ENCODE data around the gene SLC39A1.

The SLC39A1 gene

GRCh38 chr1:153941826-153942725, 21.3 kb downstream of the SLC39A1 start:
- no peak for TF ChIP-seq CTCF (IDR thresholded peaks at IDR 0.05)

GRCh38 chr1:153940756-153941155, 22.6 kb downstream of the SLC39A1 start:
- Histone ChIP-seq H3K9me3 (no peaks in the 10 kb centered on the region), H3K27ac (no peak overlapping the region), H3K36me3 (peaks cover 49 to 82% (median 67%) of the 10 kb centered on the region in 3 donors), H3K4me1 (peaks cover 0 to 23% (median 10%) of the 10 kb centered on the region in 4 donors), H3K4me3 (no peak overlapping the region), H3K27me3 (no peaks in the 10 kb centered on the region)
- no peak for DNase-seq
- no peak for TF ChIP-seq CTCF (IDR thresholded peaks at IDR 0.05)
- intact Hi-C loops (cut with DNase I; ENCODE audit: low total_unique reads), result loop anchor here (10.0 kb wide), 1 partner anchor 266 kb away; the partner anchor contains the start of genes ILF2 and NPR1

More at GRCh38 chr1:153941826-153942725, 21.3 kb downstream of the SLC39A1 start:
- peaks cover 0 to 29% (median 15%) of the 10 kb centered on the region in 4 donors for H3K4me1 ChIP-seq
- no peaks in the 10 kb centered on the region for H3K27me3 ChIP-seq
- peaks cover 38 to 69% (median 54%) of the 10 kb centered on the region in 3 donors for H3K36me3 ChIP-seq
- no peak overlapping the region for H3K27ac ChIP-seq
- intact Hi-C loops (cut with DNase I; ENCODE audit: low total_unique reads), result loop anchor here (10.0 kb wide), 1 partner anchor 267 kb away; the partner anchor contains the start of genes ILF2 and NPR1
- no peak overlapping the region for H3K4me3 ChIP-seq
- DNase-seq, result no peak
- H3K9me3 ChIP-seq, result no peaks in the 10 kb centered on the region

- Histone ChIP-seq H3K27me3 (no peaks in the 10 kb centered on the region), H3K36me3 (peaks cover 59 to 95% (median 80%) of the 10 kb centered on the region in 3 donors), H3K27ac (no peak overlapping the region), H3K4me1 (peaks cover 0 to 10% (median under 1%) of the 10 kb centered on the region in 4 donors), H3K9me3 (no peaks in the 10 kb centered on the region), H3K4me3 (no peak overlapping the region)
- intact Hi-C loops (cut with DNase I; ENCODE audit: low total_unique reads), result no loop called here
- TF ChIP-seq CTCF (IDR thresholded peaks at IDR 0.05), result no peak
- DNase-seq, result no peak
Observed at GRCh38 chr1:153939476-153939875, 23.9 kb downstream of the SLC39A1 start.

- Histone ChIP-seq H3K27me3 (no peaks in the 10 kb centered on the region), H3K4me3 (no peak overlapping the region), H3K27ac (no peak overlapping the region), H3K9me3 (no peaks in the 10 kb centered on the region), H3K36me3 (peaks cover 64 to 96% (median 85%) of the 10 kb centered on the region in 3 donors), H3K4me1 (peaks cover 0 to 5% (median 0%) of the 10 kb centered on the region in 4 donors)
- intact Hi-C loops (cut with DNase I; ENCODE audit: low total_unique reads), result no loop called here
- peak in 1 of 2 donors; percentile 54 for DNase-seq
- TF ChIP-seq CTCF (IDR thresholded peaks at IDR 0.05), result no peak
Observed at GRCh38 chr1:153938996-153939395, 24.3 kb downstream of the SLC39A1 start.

- H3K4me3 ChIP-seq, result no peak overlapping the region
- intact Hi-C loops (cut with DNase I; ENCODE audit: low total_unique reads), result no loop called here
- H3K36me3 ChIP-seq, result peaks cover 79 to 98% (median 95%) of the 10 kb centered on the region in 3 donors
- H3K27me3 ChIP-seq, result no peaks in the 10 kb centered on the region
- TF ChIP-seq CTCF (IDR thresholded peaks at IDR 0.05), result no peak
- H3K4me1 ChIP-seq, result no peaks in the 10 kb centered on the region
- no peak for DNase-seq
- no peak overlapping the region for H3K27ac ChIP-seq
- H3K9me3 ChIP-seq, result no peaks in the 10 kb centered on the region
Observed at GRCh38 chr1:153937331-153937730, 26.0 kb downstream of the SLC39A1 start.
